Stimulated activated CD4-positive, alpha-beta T cell treated with anti-CD3 and anti-CD28 coated beads, Interleukin-1b, Interleukin-23, amount 100 ng/mL, for 1 hour (primary cell): ENCODE results near the gene LMCD1.

Experiments used
- DNase-seq, 2 donors: peaks; one replicate each; pipeline ENCODE4 v3.0.0-alpha.2; 2020; ENCODE audit warnings: low read depth in 2 of 2

The LMCD1 gene

DNA sequence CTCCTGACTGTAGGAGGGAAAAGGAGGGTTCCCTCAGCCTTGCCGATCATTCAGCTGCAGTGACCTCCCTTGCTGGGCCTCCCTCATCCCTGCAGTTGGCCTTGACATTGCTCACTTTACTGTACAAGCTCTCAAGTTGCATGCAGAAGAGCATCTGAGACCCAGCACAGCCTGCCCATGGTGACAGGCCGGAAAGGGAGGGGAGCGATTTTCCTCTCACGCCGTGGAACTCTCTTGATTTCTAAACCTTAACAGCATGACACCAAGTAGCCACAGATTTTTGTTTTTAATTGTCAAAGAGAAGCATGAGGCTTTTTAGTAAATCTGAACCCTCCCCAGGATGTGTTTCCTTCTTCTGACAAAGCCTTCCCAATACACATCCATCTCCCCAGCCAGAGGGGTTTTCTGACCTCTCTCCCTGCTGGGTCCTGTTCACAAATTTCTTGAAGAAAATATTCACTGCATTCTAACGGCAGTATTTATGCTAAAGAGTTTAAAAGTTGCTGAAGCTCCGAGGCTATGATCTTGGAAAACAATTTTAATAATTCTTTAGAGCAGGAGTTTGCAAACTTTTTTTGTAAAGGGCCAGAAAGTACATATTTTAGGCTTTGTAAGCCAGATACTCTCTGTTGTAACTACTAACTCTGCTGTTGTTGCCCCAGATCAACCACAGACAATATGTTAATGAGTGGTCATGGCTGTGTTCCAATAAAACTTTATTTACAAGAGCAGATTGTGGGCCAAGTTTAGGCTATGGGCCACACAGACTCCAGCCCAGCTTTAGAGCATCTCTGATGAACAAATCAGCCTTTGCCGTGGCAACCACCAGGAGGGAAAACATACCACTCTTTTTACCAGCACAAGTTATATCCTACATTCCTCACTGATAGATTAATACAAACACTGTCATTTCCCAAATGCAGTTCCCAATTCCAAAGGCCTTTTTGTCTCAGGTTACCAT, 34.8 kb downstream of the LMCD1 start:
- DNase-seq: no peak

DNA sequence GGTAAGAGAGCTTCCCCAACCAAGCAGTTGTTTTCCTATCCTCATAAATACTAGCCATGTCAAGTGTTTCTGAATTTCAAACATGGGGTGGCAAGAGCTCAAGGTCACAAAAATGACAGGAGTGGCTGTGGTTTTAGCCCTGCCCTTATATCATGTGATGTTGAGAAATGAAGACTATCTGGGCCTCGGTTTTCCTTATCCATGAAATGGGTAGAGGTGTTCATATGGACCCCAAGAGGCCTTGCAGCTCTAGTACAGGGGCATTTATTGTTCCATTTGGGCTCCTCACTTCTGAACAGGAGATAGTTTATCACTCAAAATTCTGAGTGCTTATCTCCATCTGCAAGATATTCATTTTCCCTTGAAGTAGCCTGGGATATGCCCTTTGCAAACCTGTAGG, 35.8 kb downstream of the LMCD1 start:
- DNase-seq: no peak

DNA sequence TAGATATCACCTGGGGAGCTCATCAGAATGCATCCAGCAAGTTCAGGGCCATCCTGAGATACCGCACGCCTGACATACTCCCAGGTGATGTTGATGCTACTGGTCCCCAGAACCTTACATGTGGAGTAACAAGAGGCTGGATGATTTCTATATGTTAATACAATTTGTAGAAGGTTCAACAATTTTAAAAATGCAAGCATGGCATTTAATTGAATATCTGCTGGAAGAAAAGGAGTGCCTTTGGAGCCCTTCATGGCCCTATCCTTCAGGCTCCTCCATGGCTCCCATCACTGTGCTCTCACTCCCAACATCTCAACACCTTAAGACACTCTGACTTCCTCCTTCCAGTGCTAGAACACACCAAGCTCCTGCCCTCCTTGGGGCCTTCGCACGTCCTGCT, 36.6 kb downstream of the LMCD1 start:
- DNase-seq: no peak

DNA sequence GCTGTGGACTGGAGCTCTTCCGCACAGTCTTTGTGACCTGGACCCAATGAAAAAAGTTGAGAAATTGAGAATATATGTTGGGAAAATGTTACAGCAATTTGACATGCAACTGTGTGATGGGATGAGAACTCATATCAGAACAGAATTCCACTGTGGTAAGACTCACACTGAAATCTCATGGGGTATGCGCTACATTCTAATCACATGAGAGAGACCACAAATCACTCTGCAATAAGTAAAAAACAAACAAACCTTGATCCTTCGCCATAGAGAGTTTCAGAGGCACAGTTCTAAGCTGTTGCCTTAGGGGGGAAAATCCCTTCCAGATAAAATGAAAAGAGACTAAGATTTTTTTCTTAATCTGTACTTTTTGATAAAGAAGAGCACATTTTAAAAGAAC, 37.3 kb downstream of the LMCD1 start:
- no peak for DNase-seq

DNA sequence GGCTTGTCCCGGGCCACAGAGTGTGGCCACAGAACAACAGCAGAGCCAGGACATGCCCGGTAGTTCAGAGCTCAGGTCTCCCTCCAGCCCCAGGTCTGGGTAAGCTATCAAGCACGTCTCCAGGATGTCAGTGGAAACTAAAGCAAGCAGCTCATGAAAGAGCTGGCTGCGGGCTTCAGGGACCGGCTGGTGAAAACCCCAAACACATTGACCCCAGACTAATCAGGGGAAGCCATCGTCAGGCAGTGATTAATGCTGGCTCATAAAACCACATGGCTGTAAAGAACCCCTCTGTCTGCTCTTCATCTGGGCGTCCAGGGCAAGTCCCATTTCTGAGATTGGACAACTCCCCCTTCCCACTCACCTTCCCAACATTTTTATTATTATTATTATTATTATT, 37.8 kb downstream of the LMCD1 start:
- DNase-seq: no peak

DNA sequence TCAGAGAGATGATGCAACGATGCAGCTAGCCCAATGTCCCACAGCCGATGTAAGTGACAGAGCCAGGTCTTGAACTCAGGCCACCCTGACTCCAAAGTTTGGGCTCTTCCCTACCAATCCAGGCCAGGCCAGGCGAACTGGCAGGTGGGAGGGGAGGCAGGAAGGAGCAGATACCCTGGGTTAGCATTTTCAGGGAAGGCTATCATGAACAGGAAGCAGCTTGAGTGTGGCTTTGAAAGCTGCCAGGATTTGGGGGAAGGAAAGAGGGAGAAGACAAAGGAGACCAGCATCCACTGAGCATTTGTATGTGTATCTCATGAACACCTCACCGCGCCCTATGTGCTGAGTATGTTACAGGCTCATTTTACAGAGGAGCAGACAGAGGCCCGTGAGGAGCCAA, 38.8 kb downstream of the LMCD1 start:
- DNase-seq: no peak

DNA sequence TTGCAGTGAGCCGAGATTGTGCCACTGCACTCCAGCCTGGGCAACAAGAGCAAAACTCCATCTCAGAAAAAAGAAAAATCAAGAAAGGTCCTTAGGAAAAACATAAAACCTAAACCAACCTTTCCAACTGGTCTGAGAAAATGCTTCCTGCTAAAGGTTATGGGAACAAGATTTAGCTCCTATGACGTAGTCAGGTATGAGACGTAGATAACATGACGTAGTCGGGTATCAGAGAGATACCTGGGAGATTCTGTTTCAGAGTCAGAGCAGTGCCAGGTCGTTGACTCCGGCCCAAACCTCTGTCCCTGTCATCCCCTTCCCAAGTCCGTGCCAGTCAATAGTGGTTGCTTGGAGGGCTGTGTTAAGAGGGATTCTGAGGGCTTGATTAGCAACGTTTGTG, 39.9 kb downstream of the LMCD1 start:
- DNase-seq: no peak

DNA sequence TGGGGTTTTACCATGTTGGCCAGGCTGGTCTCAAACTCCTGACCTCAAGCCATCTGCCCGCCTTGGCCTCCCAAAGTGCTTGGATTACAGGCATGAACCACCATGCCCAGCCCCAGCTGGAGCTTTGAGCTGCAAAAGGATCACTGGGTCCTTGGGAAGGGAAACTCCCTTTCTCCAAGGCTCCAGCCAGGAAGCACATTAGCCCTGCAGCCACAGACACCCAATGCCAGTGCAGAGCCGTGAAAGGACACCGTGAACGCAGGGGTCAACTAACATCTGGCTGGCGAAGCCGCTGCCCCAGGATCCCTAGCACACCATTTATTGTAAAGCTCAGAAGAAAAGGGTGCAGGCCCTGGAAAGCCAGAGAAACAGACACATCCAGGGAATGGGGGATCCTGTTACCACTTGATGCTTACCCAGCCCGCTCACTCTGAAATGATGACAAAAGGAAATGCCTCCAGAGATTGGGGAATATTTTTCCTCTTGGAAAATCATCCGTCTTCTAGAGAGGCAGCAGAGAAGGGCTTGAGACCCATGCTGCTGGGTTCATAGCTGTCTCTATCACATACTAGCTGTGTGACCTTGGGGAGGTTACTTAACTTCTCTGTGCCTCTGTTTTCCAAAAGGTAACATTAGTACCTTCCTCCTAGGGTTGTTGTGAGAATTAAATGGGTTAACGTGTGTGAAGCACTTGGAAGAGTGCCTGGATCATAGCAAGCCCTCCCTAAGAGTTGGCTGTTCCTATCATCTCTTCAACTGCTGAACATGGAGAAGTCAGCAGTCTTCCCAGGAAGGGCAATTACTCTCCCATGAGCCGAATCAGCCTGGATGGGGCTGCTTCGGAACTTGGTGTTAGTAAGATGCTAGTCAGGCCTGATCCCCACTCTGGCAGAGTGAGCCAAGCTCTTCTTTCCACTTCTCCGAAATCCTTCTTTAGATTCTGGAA, 40.8 kb downstream of the LMCD1 start:
- DNase-seq: no peak

DNA sequence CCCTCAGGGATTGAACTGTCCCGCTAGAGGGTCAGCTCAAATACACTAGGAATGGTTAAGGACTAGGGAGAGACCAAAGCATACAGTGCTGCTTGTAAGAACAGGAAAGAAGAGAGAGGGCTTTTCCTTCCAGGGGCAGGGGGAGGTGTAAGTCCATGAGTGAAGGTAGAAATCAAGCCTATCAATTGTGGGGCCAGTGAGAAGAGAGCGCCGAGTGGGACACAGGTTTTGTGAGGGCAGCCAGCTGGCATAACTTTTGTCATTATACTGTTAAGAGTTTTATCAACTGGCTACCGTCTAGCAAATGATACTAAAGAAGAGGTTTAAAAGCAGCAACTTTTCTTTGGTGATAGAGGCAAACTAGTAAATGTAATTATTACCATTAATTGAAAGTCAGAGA, 45.0 kb downstream of the LMCD1 start:
- DNase-seq: no peak

DNA sequence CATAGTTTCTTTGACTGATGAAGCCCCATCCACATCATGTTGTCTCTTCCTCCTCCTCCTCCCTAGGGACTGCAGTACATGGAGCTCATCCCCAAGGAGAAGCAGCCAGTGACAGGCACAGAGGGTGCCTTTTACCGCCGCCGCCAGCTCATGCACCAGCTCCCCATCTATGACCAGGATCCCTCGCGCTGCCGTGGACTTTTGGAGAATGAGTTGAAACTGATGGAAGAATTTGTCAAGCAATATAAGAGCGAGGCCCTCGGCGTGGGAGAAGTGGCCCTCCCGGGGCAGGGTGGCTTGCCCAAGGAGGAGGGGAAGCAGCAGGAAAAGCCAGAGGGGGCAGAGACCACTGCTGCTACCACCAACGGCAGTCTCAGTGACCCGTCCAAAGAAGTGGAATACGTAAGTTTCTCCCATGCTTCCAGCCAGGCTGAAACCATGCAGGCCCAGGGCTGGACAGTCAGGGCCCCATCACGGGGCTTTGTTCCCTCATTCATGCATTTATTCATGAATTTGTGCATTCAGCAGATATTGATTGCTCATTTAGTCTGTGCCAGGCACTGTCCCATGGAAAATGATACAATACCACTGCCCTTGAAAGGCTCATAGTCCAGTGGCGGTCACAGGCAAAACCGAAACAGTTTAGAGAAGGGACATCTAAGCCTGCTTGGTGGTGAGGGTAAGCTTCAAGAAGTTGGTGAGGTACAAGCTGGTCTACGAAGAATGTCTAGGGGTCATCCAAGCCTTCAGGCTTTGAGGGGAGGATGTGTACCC, 47.1 kb downstream of the LMCD1 start:
- DNase-seq: no peak

DNA sequence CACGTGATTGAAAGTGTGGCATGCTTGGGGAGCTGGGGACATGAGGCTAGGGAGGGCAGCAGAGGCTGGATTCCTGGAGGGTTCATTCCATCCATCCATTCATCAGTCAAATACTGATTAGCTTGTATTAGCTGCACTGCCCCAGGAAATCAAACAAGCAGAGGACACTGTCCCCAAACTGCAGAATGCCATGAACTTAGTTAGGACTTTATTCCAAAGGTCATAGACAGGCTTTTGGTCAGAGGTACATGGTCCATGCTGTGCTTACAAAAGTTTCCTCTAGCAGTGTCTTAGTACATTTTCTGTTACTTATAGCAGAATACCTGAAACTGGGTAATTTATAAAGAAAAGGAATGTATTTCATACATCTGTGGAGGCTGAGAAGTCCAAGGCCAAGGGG, 47.7 kb downstream of the LMCD1 start:
- DNase-seq: no peak

DNA sequence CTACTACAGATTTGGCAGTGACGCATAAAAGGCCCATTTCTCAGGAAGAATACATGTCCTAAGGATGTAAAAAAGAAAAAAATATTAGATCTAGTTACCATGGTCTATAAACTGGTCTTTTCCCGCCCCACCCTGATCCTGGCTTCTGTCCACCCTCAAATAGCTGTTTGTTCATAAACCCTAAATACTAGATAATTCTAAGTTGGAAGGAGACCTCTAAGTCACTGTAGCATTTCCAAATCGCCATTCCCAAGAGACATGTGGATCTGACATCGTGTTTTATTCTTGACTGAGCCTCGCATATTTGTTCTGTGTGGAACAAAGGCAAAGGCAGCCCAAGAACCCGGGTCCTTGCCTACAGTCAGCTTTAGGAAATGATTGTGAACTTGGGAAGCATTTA, 49.0 kb downstream of the LMCD1 start:
- no peak for DNase-seq

DNA sequence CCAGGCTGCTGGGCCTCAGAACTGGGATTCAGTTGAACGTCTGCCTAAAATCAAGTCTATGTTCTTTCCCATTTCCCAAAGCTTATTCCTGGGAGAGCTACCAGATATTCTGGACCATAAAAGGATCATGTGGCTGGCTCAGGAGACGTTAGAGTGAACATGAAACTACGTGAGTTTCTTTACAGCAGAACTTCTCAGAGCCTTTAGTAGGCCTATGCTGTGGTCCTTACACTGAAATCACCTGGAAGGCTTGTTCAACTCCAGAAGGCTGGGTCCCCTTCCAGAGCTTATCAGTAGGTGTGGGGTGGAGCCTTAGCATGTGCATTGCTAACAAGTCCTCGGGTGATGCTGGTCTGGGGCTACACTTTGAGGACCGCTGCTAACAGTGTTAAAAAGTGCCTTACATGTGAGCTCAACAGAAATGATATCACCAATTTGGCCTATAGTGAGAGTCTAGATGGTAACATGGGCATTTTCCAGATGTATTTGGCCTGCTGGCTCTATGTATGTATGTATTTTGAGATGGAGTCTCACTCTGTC, 50.7 kb downstream of the LMCD1 start:
- no peak for DNase-seq

DNA sequence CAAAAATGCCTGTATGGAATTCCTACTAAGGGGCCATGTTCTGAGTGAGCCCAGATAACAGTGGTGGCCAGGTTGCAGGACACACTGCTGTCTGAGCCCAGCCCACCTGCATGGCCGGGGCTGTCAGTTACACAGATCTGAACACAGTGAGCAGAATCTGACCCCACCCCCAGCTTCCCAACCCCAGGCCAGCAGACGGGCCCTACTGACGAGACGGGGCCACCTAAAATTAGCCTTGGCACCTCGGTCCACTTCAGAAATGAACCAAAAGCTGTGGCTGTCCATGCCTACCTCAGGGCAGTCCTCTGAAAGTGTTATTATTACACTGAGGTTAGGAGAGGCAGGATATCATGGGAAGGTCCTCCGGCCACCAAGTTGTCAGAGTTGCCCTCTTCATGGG, 51.8 kb downstream of the LMCD1 start:
- no peak for DNase-seq

DNA sequence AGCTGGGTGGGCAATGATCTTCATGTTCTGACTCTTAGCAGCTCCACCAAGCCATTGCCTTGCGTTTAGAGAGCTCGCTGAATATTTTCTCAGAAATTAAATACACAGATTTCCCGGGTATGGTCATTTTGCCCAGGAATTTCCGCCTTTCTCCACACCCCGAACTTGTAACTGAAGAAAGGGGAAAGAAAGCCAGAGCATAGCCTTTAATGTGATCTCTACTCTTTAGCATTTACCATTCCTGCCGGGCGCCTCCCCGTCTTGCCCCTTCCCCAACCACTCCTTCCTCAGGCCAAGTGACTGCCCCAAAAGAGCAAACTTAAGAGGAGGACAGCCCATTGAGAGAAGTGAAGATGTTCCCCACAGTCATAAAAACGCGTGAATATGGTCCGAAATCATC, 53.1 kb downstream of the LMCD1 start:
- DNase-seq: no peak

DNA sequence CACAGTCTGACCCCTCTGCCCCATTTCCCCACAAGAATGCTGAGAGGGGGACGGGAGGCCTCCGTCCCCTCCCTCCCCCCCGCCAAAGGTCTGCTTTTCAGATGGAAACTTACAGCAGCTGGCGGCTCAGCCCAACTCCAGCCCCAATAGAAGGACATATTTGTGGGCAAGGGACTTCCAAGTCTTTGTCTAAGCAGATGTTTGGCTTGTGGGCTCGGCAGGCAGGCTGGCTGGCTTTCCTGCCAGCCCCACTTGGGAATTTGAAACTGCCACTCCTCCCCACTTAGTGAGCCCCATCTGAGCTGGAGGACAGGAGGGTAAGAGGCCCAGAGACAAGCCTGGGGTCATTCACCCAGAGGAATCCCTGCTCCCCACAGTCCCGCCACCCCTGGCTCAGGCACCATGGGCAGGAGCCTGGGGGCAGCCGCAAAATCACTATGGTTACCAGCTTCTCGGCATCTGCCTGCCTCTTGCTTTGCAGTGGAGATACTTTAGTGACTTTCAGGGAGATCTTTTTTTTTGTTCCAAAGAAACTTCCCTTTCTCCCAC, 53.6 kb downstream of the LMCD1 start:
- DNase-seq: no peak

DNA sequence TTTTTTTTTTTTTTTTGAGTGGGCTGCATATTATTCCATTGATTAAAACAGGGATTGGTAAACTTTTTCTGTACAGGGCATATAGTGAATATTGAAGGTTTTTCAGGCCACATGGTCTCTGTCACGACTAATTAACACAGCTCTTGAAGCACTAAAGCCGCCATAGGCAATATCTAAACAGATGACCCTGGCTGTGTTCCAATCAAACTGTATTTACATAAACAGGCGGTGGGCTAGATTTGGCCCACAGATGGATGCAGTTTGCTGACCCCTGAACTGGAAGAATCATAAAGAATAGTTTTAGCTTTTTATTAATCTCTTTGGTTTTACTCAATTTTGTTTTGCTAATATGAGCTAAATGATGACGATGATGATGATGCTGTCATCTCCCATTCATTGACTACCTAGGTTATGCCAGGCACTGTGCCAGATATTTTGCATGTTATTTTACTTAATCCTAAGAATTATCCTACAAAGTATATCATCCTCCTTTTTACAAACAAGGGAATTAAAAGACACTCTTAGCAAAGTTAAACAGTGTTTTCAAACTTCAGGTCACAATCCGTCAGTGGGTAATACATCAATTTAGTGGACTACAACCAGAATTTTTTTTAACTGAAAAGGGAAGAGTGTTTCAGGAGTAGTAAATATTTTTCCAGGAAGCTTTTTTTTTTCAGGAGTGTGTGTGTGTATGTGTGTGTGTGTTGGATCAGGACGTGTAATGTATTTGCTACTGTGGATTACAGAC, 54.3 kb downstream of the LMCD1 start:
- DNase-seq: no peak

DNA sequence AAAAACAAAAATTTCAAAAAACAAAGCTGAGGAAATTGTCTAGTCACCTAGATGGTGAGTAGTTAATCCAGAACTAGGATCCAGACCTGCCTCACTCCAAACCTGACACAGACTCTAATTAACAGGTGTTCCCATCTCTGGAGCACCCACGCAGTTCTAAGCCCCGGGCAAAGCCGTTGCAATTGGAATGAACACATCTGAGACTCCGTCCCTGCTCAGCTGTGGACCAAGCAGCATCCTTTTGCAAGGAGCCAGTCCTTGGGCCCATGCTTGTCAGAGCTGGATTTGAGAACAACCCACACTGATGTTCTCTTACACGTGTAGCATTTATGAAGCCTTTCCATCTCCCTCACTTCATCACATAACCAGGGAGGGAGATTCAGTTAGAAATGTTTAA, 54.8 kb downstream of the LMCD1 start:
- DNase-seq: no peak

DNA sequence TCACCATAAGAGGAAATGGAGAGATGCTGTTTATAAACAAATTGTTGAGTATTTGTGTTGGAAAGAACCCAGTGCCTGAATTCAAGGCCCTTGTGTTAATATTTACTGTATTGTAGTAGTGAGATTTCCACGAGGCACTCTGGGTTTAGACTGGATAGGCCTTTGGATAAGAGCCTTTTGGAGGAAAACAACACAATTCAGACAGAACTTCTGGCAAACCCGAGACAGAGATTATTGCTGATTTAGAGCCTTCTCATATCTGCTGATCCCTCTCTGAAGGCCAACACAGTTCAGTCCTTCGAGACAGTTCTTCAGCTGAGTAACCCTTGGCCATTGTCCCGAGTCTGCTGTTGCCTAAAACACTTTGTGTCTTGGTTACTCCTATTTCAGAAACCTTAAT, 55.7 kb downstream of the LMCD1 start:
- no peak for DNase-seq

DNA sequence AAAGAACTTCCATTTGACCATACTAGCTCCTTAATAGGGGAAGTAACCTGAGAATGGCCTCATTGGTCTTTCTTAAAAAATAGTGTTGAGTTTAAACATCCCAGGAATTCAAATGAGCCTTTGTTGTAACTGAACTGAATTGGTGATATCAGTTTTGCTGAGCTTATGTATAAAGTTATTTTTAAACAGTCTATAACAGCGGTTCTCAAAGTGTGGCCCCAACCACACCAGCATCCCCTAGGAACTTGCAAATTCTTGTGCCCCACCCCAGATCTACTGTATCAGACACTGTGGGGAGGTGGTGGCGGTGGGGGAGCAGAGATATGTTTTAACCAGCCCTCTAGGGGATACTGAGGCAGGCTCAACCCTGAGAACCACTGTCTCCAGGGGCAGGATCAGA, 57.0 kb downstream of the LMCD1 start:
- DNase-seq: no peak

DNA sequence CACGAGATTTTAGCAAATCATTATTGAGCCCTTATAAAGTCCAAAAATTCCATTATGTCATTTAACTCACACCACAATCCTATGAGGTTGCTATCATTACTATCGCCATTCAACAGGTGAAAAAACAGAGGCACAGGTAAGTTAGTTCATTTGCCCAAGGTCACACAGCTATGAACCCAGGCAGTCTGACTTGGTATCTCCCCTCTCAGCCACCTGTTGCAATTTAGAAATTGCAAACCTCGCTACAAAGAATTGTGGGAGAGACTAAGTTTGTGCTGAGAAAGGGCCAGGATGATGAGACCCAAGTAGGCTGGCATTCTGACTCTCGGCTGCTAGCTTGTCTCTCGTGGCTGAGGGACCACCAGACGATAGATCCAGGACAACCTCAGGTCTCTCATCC, 57.7 kb downstream of the LMCD1 start:
- no peak for DNase-seq
